Measurements from ENCODE around the gene NBDY. TPM values are rescaled to one million over a fixed set of nuclear protein-coding genes. Genes with fewer than 3 reads are reported as not detected.

The NBDY gene
- total and polyA plus RNA-seq, 2 of the 4 experiments (the other 2 are of a cell fraction), result 3.2 to 61.5 TPM

DNA sequence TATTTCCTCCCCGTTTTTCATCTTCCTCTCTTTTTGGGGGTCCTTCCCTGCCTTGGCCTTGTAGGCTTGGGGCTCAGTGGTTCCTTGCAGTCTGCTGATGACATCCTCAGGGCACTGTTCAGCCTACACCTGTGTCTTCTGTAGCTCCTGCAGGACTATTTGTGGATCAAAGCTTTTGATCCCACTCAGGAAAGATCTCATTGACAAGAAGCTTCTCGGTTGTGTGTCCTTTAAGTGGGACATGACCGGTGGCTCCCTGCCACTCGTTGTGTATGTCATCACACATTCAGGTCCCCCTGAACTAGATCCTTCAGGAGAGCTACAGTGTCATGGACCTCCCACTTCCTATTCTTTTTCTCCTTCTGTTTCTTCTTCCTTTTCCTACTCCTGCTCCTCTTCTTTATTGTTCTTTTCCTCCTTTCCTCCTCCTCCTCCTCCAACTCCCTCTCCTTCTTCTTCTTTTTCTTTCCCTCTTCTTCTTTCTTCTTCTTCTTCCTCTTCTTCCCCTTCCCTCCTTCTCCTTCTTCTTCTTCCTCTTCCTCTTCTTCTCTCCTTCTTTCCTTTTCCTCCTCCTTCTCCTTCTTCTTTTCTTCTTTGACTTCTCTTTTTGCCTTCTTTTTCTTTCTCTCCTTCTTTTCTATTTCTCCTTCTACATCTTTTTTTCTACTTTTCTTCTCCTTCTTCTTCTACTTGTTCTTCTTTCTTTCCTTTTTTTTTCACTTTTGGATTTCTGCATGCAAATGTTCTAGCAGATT, 67.8 kb downstream of the NBDY start:
- 70% methylated on average over 3 of the region's 4 CpGs; no CpG with 5 or more reads in 1 of the 2 experiments for WGBS, 2 experiments (ENCODE audit: extremely low coverage in 2 of 2, insufficient read length in 1 of 2)
- no peak overlapping the region for H2AK5ac ChIP-seq (ENCODE audit: low read depth, low read length)
- no peak overlapping the region for H2BK20ac ChIP-seq (ENCODE audit: low read depth, low read length)
- no peak overlapping the region for H3K4me3 ChIP-seq (ENCODE audit: insufficient read depth, low read depth, low read length)
- no peak overlapping the region for H2AFZ ChIP-seq (replicated peaks; ENCODE audit: low read length, poor library complexity)
- H3K36me3 ChIP-seq (ENCODE audit: control insufficient read depth, insufficient read depth, low read length), result no peaks in the 10 kb centered on the region
- H3K9me3 ChIP-seq (ENCODE audit: control insufficient read depth, insufficient read depth, low read length), result no peaks in the 10 kb centered on the region
- H2BK5ac ChIP-seq (ENCODE audit: low read depth, low read length, poor library complexity, severe bottlenecking), result no peak overlapping the region
- H4K8ac ChIP-seq (ENCODE audit: low read depth in 2 of 2, low read length in 2 of 2), result no peak overlapping the region
- no peak for TF ChIP-seq RFX5 (IDR thresholded peaks at IDR 0.05; ENCODE audit: low read depth, low read length)
- TF ChIP-seq BHLHE40 (IDR thresholded peaks at IDR 0.05; ENCODE audit: low read depth, low read length), result no peak
- no peak for TF ChIP-seq RAD21 (IDR thresholded peaks at IDR 0.05; ENCODE audit: low read length)
- TF ChIP-seq, protein P1, sequence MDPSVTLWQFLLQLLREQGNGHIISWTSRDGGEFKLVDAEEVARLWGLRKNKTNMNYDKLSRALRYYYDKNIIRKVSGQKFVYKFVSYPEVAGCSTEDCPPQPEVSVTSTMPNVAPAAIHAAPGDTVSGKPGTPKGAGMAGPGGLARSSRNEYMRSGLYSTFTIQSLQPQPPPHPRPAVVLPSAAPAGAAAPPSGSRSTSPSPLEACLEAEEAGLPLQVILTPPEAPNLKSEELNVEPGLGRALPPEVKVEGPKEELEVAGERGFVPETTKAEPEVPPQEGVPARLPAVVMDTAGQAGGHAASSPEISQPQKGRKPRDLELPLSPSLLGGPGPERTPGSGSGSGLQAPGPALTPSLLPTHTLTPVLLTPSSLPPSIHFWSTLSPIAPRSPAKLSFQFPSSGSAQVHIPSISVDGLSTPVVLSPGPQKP (IDR thresholded peaks at IDR 0.05; ENCODE audit: borderline replicate concordance, low read depth, low read length), result no peak
- TF ChIP-seq, protein P2, sequence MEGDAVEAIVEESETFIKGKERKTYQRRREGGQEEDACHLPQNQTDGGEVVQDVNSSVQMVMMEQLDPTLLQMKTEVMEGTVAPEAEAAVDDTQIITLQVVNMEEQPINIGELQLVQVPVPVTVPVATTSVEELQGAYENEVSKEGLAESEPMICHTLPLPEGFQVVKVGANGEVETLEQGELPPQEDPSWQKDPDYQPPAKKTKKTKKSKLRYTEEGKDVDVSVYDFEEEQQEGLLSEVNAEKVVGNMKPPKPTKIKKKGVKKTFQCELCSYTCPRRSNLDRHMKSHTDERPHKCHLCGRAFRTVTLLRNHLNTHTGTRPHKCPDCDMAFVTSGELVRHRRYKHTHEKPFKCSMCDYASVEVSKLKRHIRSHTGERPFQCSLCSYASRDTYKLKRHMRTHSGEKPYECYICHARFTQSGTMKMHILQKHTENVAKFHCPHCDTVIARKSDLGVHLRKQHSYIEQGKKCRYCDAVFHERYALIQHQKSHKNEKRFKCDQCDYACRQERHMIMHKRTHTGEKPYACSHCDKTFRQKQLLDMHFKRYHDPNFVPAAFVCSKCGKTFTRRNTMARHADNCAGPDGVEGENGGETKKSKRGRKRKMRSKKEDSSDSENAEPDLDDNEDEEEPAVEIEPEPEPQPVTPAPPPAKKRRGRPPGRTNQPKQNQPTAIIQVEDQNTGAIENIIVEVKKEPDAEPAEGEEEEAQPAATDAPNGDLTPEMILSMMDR (conservative IDR thresholded peaks at IDR 0.05; ENCODE audit: low read depth, low read length), result no peak
- no peak for TF ChIP-seq CEBPB (IDR thresholded peaks at IDR 0.05; ENCODE audit: low read depth, low read length)
- TF ChIP-seq SMC3 (IDR thresholded peaks at IDR 0.05; ENCODE audit: low read depth, low read length), result no peak
- TF ChIP-seq CHD1 (IDR thresholded peaks at IDR 0.05; ENCODE audit: low read depth, low read length), result no peak
- TF ChIP-seq MAFK (IDR thresholded peaks at IDR 0.05; ENCODE audit: low read depth, low read length), result no peak
- no peak for TF ChIP-seq MXI1 (IDR thresholded peaks at IDR 0.05; ENCODE audit: borderline replicate concordance, low read depth, low read length)
- TF ChIP-seq POLR2A (IDR thresholded peaks at IDR 0.05; ENCODE audit: low read depth, low read length), result no peak
- TF ChIP-seq, protein P3, sequence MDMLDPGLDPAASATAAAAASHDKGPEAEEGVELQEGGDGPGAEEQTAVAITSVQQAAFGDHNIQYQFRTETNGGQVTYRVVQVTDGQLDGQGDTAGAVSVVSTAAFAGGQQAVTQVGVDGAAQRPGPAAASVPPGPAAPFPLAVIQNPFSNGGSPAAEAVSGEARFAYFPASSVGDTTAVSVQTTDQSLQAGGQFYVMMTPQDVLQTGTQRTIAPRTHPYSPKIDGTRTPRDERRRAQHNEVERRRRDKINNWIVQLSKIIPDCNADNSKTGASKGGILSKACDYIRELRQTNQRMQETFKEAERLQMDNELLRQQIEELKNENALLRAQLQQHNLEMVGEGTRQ (IDR thresholded peaks at IDR 0.05; ENCODE audit: low read depth, low read length), result no peak
- no peak for TF ChIP-seq FOS (IDR thresholded peaks at IDR 0.05; ENCODE audit: low read depth, low read length)
- TF ChIP-seq NFE2L2 (IDR thresholded peaks at IDR 0.05; ENCODE audit: low read depth, low read length), result no peak
- H3K9ac ChIP-seq (ENCODE audit: low read depth, low read length), result no peak overlapping the region
- in situ Hi-C loops (cut with MboI; ENCODE audit: low sequenced_read_pairs) (no loop called here), dilution Hi-C loops (cut with HindIII; ENCODE audit: low sequenced_read_pairs, unreplicated experiment) (no loop called here), intact Hi-C loops (cut with micrococcal nuclease) (no loop called here)
- no peak overlapping the region for H3K14ac ChIP-seq (replicated peaks; ENCODE audit: low read depth, low read length)
- no peak overlapping the region for H2BK15ac ChIP-seq (ENCODE audit: low read depth, low read length)
- no peak overlapping the region for H4K91ac ChIP-seq (ENCODE audit: insufficient read depth, low read depth, low read length)
- no peak overlapping the region for H2AK9ac ChIP-seq (replicated peaks; ENCODE audit: low read depth, low read length, poor library complexity)
- no peak for ATAC-seq (ENCODE audit: low read depth)
- H3K27me3 ChIP-seq (ENCODE audit: control insufficient read depth, insufficient read depth, low read length), result peaks cover 3% of the 10 kb centered on the region; the same call in 1 of the 2 replicates
- H3K18ac ChIP-seq (ENCODE audit: low read depth, low read length), result no peak overlapping the region
- H3K56ac ChIP-seq (ENCODE audit: extremely low read depth, insufficient read depth, low read length), result no peak overlapping the region
- no peak overlapping the region for H2BK120ac ChIP-seq (ENCODE audit: low read depth, low read length)
- H3K4ac ChIP-seq (ENCODE audit: low read depth, low read length), result no peak overlapping the region
- peaks cover 2 to 3% of the 10 kb centered on the region in 2 experiments; a peak in 1 of 4 replicates for H3K79me1 ChIP-seq (ENCODE audit: low read depth in 1 of 2, low read length in 2 of 2)
- H4K20me1 ChIP-seq (ENCODE audit: insufficient read depth, low read length), result no peaks in the 10 kb centered on the region
- no peak overlapping the region for H4K5ac ChIP-seq (ENCODE audit: low read depth, low read length)
- H3K9me1 ChIP-seq (ENCODE audit: insufficient read depth, low read length), result no peaks in the 10 kb centered on the region
- H3K27ac ChIP-seq (ENCODE audit: insufficient read depth, low read length), result no peak overlapping the region
- DNase-seq, result no peak
- H3K4me2 ChIP-seq (ENCODE audit: low read depth, low read length), result no peak overlapping the region
- CTCF ChIA-PET, result no interaction called here
- H3K23ac ChIP-seq (ENCODE audit: low read depth, low read length), result no peak overlapping the region
- no peaks in the 10 kb centered on the region for H3K4me1 ChIP-seq (ENCODE audit: control insufficient read depth, insufficient read depth, low read length)
- BruUV-seq (replicated peaks), result no TSS peak
- POLR2A ChIA-PET (ENCODE audit: unreplicated experiment), result no interaction called here

All from IMR-90 (cell line).